GM21576 (cell line): Measurements from ENCODE around the gene DYSF.

Source experiments
- ATAC-seq: cut with Tn5 transposase; IDR thresholded peaks from one replicate; pipeline ENCODE4 v1.9.1; 2021; ENCODE audit warnings: mild to moderate bottlenecking, moderate library complexity; ENCODE audit not compliant: unreplicated experiment

The DYSF gene

GRCh38 chr2:71548646-71549425 lies 95.5 kb downstream of the DYSF start:
- ATAC-seq, result no peak

DNA sequence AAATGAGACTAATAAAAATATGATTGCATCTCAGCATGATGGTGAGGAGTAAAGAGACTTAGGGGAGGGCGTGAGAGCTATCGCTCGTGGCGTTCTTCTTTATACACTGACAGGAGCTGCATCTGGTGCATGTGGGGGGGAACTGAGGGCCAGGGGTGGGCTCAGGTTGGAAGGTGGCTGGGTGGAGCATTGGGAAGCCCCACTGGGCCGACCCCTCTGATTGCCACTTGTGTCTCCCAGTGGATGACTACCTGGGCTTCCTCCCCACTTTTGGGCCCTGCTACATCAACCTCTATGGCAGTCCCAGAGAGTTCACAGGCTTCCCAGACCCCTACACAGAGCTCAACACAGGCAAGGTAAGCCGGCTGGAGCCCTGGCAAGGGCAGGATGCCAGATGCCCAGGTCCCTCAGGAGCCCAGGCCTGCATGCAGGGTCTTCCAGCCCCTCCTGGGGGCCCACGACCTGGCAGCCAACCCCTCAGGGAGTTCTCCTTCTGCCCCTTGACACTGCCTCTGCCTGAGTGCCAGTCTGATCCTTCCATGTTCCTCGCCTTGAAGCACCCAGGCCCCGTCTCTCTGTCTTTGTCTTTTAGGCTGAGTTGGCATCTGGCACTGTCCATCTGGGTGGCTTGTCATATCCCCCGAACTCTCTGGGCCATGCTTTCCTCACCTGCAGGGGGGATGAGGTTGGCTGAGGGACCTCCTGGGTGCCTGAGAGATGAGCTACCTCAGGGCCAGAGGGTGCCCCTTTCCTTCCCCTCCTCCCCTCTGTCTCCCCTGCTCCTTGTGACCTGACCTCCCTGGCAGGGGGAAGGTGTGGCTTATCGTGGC lies 97.7 kb downstream of the DYSF start:
- ATAC-seq, result no peak

DNA sequence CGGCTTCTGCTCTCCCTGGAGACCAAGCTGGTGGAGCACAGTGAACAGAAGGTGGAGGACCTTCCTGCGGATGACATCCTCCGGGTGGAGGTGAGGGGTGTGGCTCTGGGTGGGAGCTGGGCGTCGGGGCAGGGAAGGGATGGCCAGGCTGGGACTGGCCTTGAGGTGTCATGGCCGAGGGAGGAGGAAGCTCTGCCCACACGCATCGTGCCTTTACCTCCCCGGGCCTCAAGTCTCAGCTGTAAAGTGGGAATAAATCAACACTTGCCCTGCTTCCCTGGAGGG lies 98.2 kb downstream of the DYSF start:
- ATAC-seq, result no peak

DNA sequence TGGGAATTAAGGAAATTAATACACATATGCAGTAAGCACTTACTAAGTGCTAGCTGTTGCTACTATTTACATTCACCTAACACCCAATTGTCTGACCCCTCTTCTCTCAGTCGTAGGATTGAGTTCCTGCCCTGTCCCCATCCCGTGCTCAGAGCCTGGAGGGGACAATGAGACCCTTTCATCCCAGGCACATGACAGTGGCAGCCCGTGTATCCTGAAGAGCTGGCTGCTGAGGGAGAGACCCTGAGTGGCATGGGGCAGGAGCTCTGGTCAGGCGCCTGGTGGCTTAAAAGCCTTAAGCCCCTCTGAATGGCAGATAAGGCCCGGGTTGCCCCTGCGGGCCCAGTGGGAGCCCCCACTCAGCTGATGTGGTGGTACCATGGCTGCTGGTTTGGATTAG lies 99.0 kb downstream of the DYSF start:
- ATAC-seq, result no peak

GRCh38 chr2:71552861-71553301 lies 99.5 kb downstream of the DYSF start:
- no peak for ATAC-seq

DNA sequence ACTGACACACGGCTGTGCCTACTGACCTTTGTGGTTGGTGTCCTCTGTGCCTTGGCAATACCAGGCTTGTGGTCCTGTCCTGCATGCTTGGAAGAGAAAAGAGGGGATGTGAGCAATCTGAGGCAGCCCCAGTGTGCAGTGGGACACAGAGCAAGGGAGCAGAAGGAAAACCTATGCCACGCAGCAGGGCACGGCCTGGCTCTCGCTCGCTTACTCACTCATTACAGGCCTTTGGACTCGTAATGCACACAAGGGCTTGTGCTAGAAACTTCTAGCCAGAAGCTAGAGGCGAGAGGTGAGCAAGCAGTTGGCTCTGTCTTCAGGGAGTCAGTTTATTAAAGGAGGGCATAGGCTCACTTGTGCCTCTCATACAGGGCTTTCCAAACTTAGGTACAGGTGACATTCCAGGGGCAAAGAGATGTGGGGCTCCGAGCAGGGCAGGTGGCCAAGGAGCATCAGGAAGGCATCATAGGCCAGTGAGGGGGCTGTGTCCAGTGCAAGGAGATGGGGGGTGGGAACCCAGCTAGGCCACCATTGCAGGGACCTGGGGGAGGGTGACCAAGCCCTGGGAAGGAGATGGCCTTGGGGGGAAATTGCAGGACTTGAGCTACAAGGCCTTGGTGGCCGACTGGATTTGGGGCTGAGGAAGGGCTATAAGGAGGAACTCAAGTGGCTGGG lies 100.8 kb downstream of the DYSF start:
- no peak for ATAC-seq

GRCh38 chr2:71554706-71555056 lies 101.3 kb downstream of the DYSF start:
- no peak for ATAC-seq

DNA sequence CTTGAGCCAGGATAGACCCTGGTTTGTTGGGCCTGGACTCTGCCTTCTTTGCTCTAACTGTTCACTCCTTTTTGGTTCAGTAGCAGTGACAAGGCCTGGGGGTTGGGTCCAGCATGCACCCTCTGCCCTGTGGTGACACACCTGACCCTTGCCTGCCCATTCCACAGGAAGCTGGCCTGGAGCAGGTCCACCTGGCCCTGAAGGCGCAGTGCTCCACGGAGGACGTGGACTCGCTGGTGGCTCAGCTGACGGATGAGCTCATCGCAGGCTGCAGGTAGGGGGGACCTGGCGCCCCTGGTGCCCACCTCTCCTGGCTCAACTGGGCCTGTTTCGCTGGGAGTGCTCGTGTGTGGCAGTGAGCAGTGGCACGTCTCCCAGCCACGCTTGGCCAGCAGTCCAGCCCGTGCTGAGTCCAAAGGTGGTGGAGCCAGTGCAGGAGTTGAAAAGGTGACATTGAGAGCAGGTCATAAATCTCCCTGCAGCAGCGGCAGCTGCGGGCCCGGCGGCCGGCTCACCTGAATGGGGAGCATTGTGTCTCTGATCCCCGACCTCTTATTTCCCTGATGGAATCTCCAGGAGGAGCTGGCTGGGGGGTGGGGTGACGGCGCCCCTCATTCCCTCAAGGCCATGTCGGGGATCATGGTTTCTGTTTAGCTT lies 102.6 kb downstream of the DYSF start:
- no peak for ATAC-seq

DNA sequence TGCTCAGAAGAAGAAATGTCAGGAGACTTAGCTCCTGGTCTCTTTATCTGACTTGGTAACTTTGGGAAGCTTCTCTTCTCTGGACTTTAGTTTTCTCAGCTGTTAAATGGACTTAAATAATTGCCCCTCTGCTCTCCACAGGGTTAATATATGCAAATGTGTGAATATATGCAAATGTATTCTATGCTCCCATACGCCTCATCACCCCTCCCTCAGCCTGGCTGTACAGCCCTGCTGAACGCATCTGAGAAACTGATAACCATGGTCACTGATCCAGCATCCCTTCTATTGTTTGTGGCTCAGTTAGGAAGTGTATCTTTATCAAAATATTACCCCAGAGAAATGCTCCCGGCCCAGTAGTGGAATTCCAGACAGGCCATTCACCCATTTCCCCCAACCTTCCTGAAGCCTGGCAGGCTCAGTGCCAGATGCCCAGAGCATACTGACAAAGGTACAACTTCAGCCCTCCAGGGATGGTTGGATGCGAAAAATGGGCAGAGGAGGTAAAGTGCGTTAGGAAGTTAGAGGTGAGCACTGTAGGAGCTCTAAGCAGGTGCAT lies 103.4 kb downstream of the DYSF start:
- ATAC-seq, result no peak

DNA sequence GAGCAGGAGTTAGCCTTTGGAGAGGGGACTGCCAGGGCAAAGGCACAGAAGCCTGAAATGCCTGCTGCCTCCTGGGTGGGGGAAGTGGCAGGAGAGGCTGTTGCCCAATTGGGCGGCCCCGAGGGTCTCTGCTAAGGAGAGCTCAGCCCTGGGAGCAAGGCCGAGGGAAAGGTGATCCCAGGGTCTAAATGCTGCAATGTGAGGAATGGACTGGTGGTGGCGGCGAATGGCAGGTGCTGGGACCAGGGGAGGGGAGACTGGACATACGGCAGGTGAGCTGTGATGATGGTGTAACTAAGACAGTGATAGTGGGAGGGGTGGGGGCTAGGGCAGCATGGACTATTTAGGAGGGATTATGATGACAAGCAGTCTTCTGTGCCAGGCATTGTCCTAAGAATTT lies 104.0 kb downstream of the DYSF start:
- ATAC-seq, result no peak

GRCh38 chr2:71558300-71559051 lies 105.1 kb downstream of the DYSF start:
- no peak for ATAC-seq

- ATAC-seq, result no peak
These were observed 105.9 kb downstream of the DYSF start for GRCh38 chr2:71559080-71559827.

- no peak for ATAC-seq
These were observed 106.7 kb downstream of the DYSF start for GRCh38 chr2:71559828-71560637.

DNA sequence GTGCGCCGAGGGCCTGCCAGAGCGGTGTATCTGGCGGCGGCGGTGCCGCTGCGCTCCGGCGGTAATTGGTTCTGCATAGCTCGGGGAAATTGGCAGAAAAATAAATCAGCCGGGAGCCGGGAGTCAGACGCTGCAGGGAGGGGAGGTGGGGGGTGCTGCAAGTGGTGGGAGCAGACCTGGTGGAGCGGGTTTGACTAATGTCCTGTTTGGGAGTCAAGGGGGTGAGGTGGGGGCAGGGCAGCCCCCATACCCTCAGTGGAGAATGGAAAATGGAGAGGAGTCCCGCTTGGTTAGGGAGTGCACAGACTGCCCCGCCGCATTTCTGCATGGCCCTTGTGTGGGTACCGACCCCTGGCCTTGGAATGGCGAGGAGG lies 107.3 kb downstream of the DYSF start:
- ATAC-seq, result no peak

DNA sequence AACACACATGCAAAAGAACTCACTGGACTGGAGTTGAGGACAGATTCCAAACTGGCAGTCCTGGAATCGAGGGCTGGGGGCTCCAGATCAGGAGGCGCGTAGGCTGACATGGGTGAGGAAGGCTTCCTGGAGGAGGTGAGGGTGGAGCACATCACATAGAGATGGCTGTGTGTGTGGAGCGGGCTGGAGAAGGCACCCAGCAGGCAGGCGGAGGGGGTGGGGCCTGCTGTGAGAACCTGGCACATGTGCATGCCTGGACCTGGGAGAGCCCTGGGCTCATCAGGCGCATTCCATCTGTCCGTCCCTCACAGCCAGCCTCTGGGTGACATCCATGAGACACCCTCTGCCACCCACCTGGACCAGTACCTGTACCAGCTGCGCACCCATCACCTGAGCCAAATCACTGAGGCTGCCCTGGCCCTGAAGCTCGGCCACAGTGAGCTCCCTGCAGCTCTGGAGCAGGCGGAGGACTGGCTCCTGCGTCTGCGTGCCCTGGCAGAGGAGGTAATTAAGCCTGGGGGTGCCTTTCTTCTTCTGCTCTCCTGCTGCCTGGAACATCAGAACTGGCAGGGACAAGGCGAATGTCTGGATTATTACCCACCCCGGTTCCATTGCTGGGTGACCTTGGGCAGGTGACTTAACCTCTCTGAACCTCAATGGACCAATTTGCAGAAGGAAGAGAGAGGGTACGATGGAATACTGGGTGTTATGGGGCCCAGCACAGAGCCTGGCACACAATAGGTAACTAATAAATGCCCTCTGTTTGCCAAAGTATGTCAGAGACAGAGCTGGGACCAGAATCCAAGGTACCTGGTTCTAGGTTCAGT lies 108.3 kb downstream of the DYSF start:
- ATAC-seq, result no peak

DNA sequence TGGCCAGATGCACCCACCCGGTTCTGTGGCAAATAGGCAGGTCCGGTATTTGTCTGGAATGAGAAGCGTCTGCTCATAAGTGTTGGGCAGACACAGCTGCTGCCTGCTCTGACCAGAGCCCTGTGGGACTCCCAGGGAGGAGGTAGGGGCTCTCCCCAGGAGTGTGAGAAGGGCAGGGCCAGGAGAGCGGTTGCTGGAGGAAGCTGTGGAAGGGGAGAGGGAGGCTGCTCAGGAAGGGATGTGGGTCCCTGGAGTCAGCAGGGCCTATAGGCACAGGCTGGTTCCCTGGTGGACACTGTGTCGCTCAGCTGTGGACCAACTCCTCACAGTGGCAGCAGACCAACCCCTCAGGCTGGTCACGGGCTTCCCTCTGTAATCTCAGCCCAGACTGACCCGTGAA lies 109.2 kb downstream of the DYSF start:
- ATAC-seq, result no peak

DNA sequence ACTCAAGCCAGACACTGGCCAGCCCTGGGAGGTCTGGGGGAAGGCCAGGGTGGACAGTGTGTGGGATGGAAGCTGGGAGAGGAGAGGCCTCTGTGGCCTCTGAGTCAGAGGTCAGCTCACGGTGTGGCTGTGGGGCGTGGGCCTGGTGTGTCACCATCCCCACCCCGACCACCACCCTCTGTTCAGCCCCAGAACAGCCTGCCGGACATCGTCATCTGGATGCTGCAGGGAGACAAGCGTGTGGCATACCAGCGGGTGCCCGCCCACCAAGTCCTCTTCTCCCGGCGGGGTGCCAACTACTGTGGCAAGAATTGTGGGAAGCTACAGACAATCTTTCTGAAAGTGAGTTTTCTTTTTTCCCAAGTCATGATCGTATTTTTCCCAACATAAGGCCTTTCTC lies 110.5 kb downstream of the DYSF start:
- ATAC-seq, result no peak

- ATAC-seq, result no peak
These were observed 111.0 kb downstream of the DYSF start for GRCh38 chr2:71564361-71564760.
